CD4-positive, alpha-beta T cell treated with Interleukin-2 at 100 ng/mL for 4 hours (primary cell): ENCODE data around the gene SLC35B4.

Experiments
- DNase-seq: peaks from one replicate; pipeline ENCODE4 v3.0.0-alpha.2; 2020; ENCODE audit warnings: low spot score

The SLC35B4 gene

DNA sequence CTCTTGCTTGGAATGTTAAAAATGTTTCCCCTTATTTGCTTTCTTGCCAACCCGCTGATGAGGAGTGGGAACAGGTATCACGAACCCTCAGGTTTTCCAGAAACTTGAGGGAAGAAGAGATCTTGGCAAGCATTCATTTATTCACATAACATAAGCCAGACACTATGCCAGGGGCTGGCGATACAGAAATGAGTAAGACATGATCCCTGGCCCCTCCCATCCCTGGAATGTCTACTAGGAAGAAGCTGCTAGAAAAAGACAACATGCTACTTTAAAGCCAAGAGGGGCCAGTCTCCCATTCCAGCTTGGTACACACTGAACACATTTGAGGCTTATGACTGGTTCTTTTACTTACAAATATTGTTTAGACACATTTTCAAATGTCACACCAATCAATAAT is 26.4 kb downstream of the SLC35B4 start:
- DNase-seq, result no peak

DNA sequence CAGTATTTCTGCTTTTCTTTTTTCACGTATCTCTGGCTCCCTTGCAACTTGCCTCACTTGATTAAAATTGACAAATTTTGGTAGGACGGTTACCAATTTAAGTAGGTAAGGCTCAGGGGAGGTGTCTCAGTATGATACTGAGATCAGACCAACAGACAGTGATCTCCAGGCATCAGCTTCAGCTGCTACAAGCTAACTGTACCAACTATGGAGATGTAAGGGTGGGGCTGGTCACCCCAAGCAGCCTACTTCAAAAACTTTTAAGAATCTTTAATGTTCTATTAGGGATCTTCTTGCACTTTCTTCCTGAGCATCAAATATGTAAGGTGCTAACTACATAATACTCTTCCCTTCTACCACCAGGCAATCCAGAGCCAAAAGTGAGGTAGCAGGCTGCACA is 26.9 kb downstream of the SLC35B4 start:
- no peak for DNase-seq

DNA sequence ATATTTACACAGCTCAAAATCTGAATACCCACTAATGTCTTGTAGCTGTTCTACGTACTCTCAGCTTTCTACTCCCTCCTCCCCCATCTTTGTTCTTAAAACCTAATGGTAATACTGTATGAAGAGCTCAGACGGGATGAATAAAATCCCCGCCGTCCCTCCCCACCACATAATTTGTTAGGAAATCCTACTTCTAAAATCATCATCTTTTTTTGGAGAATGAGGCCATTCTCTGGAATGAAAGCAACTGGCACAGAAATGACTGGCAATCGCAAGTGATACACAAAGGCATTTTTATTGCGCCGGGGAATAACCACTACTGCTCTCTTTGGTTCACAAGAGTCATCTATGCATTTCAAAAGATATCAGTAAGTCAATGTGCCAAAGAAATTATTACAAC is 27.3 kb downstream of the SLC35B4 start:
- DNase-seq, result no peak

DNA sequence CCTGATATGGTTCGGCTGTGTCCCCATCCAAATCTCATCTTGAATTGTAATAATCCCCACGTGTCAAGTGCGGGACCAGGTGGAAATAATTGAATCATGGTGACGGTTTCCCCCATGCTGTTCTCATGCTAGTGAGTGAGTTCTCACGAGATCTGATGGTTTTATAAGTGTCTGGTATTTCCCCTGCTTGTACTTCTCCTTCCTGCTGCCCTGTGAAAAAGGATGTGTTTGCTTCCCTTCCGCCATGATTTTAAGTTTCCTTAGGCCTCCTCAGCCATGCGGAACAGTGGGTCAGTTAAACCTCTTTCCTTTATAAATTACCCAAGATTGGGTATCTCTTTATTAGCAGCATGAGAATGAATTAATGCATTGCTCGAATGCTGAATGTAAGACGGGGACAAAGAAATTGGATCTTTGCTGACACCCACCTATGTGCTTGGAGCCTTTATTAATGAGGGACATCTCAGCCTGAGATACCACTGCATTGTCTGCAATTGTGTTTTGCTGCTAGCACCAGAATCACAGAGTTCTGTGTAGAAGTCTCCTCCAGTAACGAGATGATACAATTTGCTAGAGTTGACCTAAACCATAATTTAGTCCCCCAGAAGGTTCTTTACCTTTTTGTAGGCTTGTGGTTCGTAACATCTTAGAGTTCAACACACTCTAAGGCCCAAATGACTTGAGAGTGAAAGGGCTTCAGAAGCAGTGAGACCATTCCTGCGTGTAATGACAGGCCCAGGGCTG is 28.6 kb downstream of the SLC35B4 start:
- no peak for DNase-seq

DNA sequence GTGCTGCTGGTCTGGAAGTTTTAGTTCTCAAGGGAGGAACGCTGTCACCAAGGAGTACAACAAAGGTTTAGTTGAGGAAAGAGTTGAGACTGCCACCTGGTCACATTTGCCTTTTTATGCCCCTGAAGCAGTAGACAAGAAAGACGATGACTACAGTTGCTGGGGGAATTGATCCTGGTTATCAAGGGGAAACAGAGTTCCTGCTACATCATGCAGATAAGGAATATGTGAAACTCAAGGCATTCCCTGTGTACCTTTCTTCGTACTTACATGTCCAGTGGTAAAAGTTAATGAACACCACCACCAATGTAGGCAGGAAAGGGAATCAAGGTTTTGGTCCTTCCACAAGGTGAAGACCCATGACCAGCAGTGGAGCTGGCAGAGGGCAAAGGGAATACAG is 31.8 kb downstream of the SLC35B4 start:
- DNase-seq, result no peak

DNA sequence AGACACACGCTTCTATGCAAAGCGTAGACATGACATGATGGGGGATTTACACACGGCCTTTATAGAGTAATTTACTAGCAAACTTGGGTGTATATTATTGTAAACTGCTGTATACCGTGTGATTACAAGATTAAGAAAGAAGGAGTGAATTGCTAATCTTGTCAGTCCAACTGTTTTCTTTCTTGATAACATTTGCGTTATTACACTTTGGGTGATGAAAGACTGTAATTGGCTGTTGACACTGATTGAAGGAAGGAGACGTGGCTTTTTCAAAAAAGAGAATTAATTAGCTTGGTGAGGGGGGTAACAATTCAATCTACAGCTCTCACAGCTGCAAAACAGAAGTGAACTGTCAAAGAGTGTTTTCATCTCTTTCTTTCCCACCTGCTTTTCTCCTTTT is 32.7 kb downstream of the SLC35B4 start:
- no peak for DNase-seq

DNA sequence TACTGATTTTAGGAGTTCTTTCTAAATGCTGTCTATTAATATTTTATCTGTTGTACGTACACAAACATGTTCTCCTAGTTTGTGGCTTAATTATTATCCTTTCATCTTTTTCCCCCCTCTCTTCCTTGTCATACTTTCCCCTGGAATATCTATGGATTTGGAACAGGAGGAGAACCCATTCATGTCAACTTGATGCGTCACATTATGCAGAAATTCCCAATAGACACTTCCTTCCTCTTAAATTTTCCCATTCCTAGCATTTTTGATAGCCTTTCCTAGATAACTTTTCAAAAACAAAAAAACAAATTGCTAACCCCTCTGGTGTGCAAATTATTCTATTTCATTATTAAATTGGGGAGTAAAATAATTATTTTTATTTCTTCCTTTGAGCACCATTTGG is 36.2 kb downstream of the SLC35B4 start:
- no peak for DNase-seq

DNA sequence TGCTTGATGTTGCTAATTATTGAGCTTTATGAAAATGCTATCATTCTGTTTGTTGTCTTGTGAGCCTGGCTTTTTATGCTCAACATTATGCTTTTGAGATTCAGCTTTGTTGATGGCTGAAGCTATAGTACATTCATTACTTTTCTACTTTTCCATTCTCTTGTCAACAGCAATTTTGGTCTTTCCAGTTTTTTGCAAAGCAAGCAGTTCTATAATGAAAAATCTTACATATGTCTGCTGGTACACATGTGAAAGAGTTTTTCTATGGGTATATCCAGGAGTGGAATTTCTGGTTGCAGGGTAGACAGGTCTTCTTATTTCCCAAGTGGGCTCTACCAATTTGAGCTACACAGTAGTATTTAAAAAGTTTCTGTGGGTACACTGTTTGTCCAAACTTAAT is 36.8 kb downstream of the SLC35B4 start:
- no peak for DNase-seq

DNA sequence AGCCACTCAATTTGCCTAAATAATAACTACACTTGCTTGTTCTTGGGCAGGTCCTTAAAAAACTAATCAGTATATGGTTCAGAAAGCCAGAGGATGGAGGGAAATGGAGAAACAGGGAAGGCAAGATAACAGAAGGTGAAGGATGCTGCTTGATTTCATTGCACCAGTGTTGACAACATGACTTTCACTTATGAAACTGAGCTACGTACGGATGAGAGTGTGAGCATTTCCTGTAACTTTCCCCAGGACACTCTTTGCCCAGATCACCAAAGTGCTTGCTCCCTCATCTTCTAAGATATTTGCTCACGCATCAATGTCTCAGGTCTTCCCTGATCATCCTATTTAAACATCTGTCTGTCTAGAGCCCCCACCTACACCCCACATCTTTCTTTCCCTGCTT is 37.4 kb downstream of the SLC35B4 start:
- no peak for DNase-seq

DNA sequence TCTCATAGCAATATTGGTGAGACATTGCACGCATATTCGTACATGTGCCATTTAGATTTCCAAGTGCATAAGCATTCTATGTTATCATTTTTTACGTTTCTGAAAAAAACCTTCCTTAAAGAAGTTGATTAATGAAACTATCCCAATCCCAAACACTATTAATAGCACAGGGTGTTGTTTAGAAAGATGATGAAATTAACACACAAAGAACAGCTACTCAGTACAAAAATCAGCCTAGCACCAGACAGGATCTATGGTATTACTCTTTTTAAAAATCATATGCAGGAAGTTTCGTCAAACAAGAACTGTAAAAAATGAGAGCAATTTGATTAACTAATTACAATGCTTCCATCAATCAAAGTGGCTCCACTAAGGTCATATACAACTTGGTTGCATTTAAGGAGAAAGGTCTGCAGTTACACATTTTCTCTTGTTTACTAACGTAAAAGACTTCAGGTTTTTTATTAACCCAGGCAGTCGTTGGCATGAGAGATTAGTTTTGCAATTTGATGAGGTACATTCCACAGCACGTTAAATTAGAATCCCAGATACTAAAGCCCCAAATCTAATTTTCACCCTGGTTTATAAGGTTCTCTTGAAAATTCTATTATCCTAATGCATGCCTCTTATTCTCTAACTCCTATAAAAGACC is 38.1 kb downstream of the SLC35B4 start:
- DNase-seq, result no peak

DNA sequence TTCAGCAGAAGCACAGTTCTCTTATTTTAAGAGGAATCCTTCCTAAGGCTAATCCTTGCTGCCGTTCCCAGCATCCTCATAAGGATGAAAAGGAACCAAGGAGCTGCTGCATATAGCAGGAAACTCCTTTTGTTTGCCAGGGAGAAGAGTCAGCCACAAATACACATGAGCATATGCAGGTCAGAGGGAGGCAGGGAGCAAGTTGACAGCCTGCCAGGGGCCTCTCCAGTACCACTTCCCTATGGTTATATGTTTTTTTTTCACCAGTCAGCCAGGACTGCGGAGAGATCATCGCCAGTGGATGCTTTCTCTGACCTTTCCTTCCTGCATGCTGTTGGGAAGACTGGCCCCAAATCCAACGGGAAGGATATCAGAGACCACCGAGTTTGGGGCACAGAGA is 39.8 kb downstream of the SLC35B4 start:
- no peak for DNase-seq

DNA sequence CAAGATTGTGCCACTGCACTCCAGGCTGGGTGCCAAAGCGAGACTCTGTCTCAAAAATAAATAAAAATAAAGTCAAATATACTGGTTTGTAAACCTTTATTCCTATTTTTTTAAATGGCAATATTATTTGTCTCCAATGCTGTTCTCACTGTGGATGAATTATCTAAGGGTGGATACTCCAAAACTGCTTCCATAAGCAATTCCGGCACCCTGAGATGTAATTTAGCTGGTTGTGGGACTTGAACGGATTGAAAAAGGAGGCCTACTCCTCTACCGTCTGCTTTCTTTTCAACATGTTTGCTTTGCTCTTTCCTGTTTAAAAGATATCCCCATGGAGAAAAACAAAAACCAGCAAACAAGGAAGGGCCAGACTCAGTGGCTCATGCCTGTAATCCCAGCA is 54.4 kb downstream of the SLC35B4 start:
- DNase-seq, result no peak

DNA sequence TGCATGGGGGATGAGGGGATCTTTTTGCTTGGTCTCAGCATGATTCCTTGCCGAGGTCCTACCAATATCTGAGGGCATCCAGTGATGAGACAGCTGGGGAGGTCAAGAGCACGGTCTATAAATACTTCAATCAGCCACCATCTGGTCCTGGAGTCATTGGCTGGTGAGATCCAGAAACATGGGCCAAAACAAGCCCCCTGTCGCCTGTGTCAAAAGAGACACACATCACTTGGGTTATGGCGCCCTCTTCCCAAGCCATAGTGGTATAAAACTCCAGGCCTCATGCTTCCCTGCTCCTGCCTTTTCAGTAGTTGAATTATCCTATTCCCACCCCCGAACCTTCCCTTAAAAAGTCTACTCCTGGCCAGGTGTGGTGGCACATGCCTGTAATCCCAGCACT is 60.9 kb downstream of the SLC35B4 start:
- no peak for DNase-seq

DNA sequence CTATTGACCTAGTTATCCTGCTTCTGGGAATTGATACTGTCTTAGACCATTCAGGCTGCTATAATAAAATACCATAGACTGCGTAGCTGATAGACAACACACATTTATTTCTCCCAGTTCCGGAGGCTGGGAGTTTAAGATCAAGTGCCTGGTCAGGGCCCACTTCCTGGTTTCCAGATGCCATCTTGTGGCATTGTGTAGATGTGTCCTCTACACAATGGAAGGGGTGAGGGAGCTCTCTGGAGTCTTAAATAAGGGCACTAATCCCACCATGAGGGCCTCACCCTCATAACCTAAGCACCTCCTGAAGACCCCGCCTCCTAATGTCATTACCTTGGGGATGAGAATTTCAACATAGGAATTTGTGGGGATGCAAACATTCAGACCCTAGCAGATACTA is 62.4 kb downstream of the SLC35B4 start:
- DNase-seq, result no peak

DNA sequence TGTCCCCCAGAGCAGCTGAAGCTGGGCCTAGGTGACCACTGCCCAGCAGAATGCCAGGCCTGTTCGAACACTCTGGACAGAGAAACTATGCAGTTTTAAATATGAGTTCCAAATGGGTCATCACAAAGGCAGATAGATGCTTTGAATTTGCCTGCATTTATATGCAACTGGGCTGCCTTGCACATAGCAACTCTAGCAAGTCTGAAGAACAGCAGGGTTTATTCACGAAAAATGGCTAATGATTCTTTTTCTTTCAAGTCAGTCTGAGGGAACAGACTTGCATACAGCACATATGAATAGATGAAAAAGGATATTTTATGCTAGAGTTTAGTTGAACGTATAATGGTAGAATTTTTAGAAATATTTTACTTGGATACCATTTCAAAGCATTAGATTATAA is 68.5 kb downstream of the SLC35B4 start:
- no peak for DNase-seq

DNA sequence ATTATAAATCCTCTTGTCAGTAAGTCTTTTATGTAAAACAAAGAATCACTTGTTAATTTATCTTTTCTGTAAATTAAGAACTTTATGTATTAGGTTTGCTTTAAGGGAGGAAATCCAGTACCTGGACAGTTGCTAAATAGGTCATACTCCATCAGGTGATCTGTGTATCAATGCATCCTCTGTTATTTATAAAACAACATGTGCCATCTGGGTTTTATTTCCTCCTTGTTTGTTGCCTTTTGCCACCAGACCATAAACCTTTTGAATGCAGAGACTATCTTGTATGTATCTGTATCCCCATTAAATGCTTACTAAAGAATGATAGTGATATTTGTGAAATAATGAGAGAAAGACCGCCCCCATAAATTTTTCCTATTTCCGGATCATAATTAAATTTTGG is 70.0 kb downstream of the SLC35B4 start:
- no peak for DNase-seq

DNA sequence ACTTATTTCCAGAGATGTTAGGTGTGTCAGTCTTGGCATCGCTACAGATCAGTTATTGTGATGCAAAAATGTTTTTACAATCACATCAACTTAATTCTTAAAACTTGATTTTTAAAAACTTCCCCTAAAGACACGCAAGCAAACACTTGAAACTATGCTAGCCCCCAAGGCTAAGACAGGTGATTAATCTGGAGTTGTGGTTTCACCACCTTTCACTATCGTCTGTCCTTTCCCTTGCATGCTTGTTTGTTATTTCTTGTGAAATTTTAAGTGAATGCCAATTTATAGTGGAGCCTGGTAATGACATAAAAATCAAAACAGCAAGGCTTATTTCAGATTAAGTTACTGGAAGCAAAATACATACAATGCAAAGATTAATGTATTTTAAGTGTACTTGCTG is 70.4 kb downstream of the SLC35B4 start:
- DNase-seq, result no peak

DNA sequence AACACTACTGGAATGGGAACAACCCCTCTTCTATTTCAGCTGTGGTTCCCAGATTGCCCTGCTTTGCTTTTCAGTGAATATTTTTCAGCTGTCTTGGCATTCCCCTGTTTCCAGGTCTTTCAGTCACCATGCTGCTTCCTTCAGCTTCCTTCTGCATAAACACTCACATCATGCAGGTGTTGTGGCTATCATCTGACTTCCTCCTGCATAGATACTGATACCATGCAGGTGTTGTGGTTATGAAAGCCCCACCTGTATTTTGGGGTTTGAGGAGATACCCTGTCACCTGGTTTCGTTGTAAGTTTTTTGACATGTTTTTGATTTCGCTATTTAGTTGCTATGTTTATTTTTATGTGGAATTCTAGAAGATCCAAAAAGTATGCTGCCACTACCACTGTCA is 71.5 kb downstream of the SLC35B4 start:
- no peak for DNase-seq
